ENCODE measurements around the gene MYO1G.
A peak's percentile ranks its signal among the peaks of the same experiment; 100 is the strongest.

The MYO1G gene

GRCh38 chr7:44981035-44981706, 2.4 kb upstream of the MYO1G start:
- Histone ChIP-seq H4K8ac (ENCODE audit: low read depth, low read length) (no peak overlapping the region), H2BK120ac (ENCODE audit: insufficient read depth, low read length, poor library complexity) (no peak overlapping the region), H3K4me1 (ENCODE audit: control insufficient read depth in 1 of 2, insufficient read depth in 2 of 2, low read length in 2 of 2) (peaks cover 5 to 12% of the 10 kb centered on the region in 2 experiments), H3K9ac (ENCODE audit: low read length) (no peak overlapping the region), H3K79me2 (ENCODE audit: control insufficient read depth, insufficient read depth, low read length, poor library complexity) (peaks cover 6% of the 10 kb centered on the region), H3K9me3 (ENCODE audit: insufficient read depth, low read depth, low read length) (no peaks in the 10 kb centered on the region), H3K27me3 (ENCODE audit: insufficient read depth, low read length) (no peaks in the 10 kb centered on the region), H3K4ac (ENCODE audit: low read depth, low read length) (no peak overlapping the region), H4K91ac (ENCODE audit: low read depth, low read length) (no peak overlapping the region), H3K4me3 (ENCODE audit: low read depth, low read length) (no peak overlapping the region), H2BK12ac (ENCODE audit: low read length) (no peak overlapping the region), H3K79me1 (ENCODE audit: low read length) (peaks cover 4% of the 10 kb centered on the region), H3K14ac (ENCODE audit: low read length) (no peak overlapping the region), H3K27ac (ENCODE audit: low read depth, low read length) (no peak overlapping the region), H3K4me2 (ENCODE audit: low read length) (no peak overlapping the region), H3K18ac (ENCODE audit: low read length) (no peak overlapping the region), H2BK5ac (ENCODE audit: low read depth, low read length, poor library complexity) (no peak overlapping the region), H2AFZ (ENCODE audit: insufficient read depth, low read length, poor library complexity) (no peak overlapping the region), H4K12ac (ENCODE audit: low read depth, low read length) (no peak overlapping the region), H2AK5ac (ENCODE audit: low read length) (no peak overlapping the region), H3K36me3 (ENCODE audit: control insufficient read depth in 1 of 2, insufficient read depth in 2 of 2, low read length in 2 of 2) (peaks cover 28 to 37% of the 10 kb centered on the region in 2 experiments), H3K23ac (ENCODE audit: low read length) (no peak overlapping the region)
- DNase-seq: peak in 1 of 2 donors; percentile 22
- WGBS (ENCODE audit: extremely low coverage, insufficient coverage, insufficient read length): no CpG with 5 or more reads among the region's 7 CpGs

- Histone ChIP-seq H3K18ac (ENCODE audit: low read length) (no peak overlapping the region), H3K36me3 (ENCODE audit: control insufficient read depth in 1 of 2, insufficient read depth in 2 of 2, low read length in 2 of 2) (peaks cover 28 to 37% of the 10 kb centered on the region in 2 experiments), H3K4ac (ENCODE audit: low read depth, low read length) (no peak overlapping the region), H2BK12ac (ENCODE audit: low read length) (no peak overlapping the region), H3K27ac (ENCODE audit: low read depth, low read length) (no peak overlapping the region), H3K9me3 (ENCODE audit: insufficient read depth, low read depth, low read length) (no peaks in the 10 kb centered on the region), H3K4me3 (ENCODE audit: low read depth, low read length) (no peak overlapping the region), H3K23ac (ENCODE audit: low read length) (no peak overlapping the region), H4K91ac (ENCODE audit: low read depth, low read length) (no peak overlapping the region), H2BK120ac (ENCODE audit: insufficient read depth, low read length, poor library complexity) (no peak overlapping the region), H3K27me3 (ENCODE audit: insufficient read depth, low read length) (no peaks in the 10 kb centered on the region), H3K79me1 (ENCODE audit: low read length) (no peaks in the 10 kb centered on the region), H3K79me2 (ENCODE audit: control insufficient read depth, insufficient read depth, low read length, poor library complexity) (peaks cover 2% of the 10 kb centered on the region), H3K4me1 (ENCODE audit: control insufficient read depth in 1 of 2, insufficient read depth in 2 of 2, low read length in 2 of 2) (peaks cover 5 to 12% of the 10 kb centered on the region in 2 experiments), H3K9ac (ENCODE audit: low read length) (no peak overlapping the region), H4K8ac (ENCODE audit: low read depth, low read length) (no peak overlapping the region), H3K4me2 (ENCODE audit: low read length) (no peak overlapping the region), H3K14ac (ENCODE audit: low read length) (no peak overlapping the region), H2BK5ac (ENCODE audit: low read depth, low read length, poor library complexity) (no peak overlapping the region), H4K12ac (ENCODE audit: low read depth, low read length) (no peak overlapping the region), H2AK5ac (ENCODE audit: low read length) (no peak overlapping the region), H2AFZ (ENCODE audit: insufficient read depth, low read length, poor library complexity) (no peak overlapping the region)
- peak; percentile 53 to 55 for DNase-seq
- WGBS (ENCODE audit: extremely low coverage, insufficient coverage, insufficient read length): no CpG with 5 or more reads among the region's 8 CpGs
These were observed 1.7 kb upstream of the MYO1G start for GRCh38 chr7:44980393-44981034.

GRCh38 chr7:44979481-44980392, 922 bp upstream of the MYO1G start:
- H3K4ac ChIP-seq (ENCODE audit: low read depth, low read length): no peak overlapping the region

GRCh38 chr7:44977959-44978335, 868 bp downstream of the MYO1G start:
- H2BK12ac ChIP-seq (ENCODE audit: low read length): no peak overlapping the region
- no peak overlapping the region for H3K18ac ChIP-seq (ENCODE audit: low read length)
- no peak overlapping the region for H3K27ac ChIP-seq (ENCODE audit: low read depth, low read length)
- no peak overlapping the region for H2AFZ ChIP-seq (ENCODE audit: insufficient read depth, low read length, poor library complexity)
- no peaks in the 10 kb centered on the region for H3K79me1 ChIP-seq (ENCODE audit: low read length)
- no peak overlapping the region for H4K91ac ChIP-seq (ENCODE audit: low read depth, low read length)
- H4K8ac ChIP-seq (ENCODE audit: low read depth, low read length): no peak overlapping the region
- no peaks in the 10 kb centered on the region for H3K79me2 ChIP-seq (ENCODE audit: control insufficient read depth, insufficient read depth, low read length, poor library complexity)
- H2BK120ac ChIP-seq (ENCODE audit: insufficient read depth, low read length, poor library complexity): no peak overlapping the region
- H3K23ac ChIP-seq (ENCODE audit: low read length): no peak overlapping the region
- no peaks in the 10 kb centered on the region for H3K9me3 ChIP-seq (ENCODE audit: insufficient read depth, low read depth, low read length)
- H3K4ac ChIP-seq (ENCODE audit: low read depth, low read length): no peak overlapping the region
- H3K14ac ChIP-seq (ENCODE audit: low read length): no peak overlapping the region
- peaks cover 2 to 7% of the 10 kb centered on the region in 2 experiments for H3K4me1 ChIP-seq (ENCODE audit: control insufficient read depth in 1 of 2, insufficient read depth in 2 of 2, low read length in 2 of 2)
- no peak for DNase-seq
- no peak overlapping the region for H2AK5ac ChIP-seq (ENCODE audit: low read length)
- no peak overlapping the region for H4K12ac ChIP-seq (ENCODE audit: low read depth, low read length)
- no peak overlapping the region for H2BK5ac ChIP-seq (ENCODE audit: low read depth, low read length, poor library complexity)
- no peak overlapping the region for H3K4me2 ChIP-seq (ENCODE audit: low read length)
- no CpG with 5 or more reads among the region's 6 CpGs for WGBS (ENCODE audit: extremely low coverage, insufficient coverage, insufficient read length)
- peaks cover 10 to 13% of the 10 kb centered on the region in 2 experiments for H3K36me3 ChIP-seq (ENCODE audit: control insufficient read depth in 1 of 2, insufficient read depth in 2 of 2, low read length in 2 of 2)
- no peak overlapping the region for H3K9ac ChIP-seq (ENCODE audit: low read length)
- no peak overlapping the region for H3K4me3 ChIP-seq (ENCODE audit: low read depth, low read length)
- no peaks in the 10 kb centered on the region for H3K27me3 ChIP-seq (ENCODE audit: insufficient read depth, low read length)

More at GRCh38 chr7:44979481-44980392, 922 bp upstream of the MYO1G start:
- Histone ChIP-seq H3K36me3 (ENCODE audit: control insufficient read depth in 1 of 2, insufficient read depth in 2 of 2, low read length in 2 of 2) (peaks cover 24 to 31% of the 10 kb centered on the region in 2 experiments), H2BK5ac (ENCODE audit: low read depth, low read length, poor library complexity) (no peak overlapping the region), H3K14ac (ENCODE audit: low read length) (no peak overlapping the region), H4K12ac (ENCODE audit: low read depth, low read length) (no peak overlapping the region), H4K91ac (ENCODE audit: low read depth, low read length) (no peak overlapping the region), H2BK120ac (ENCODE audit: insufficient read depth, low read length, poor library complexity) (no peak overlapping the region), H2BK12ac (ENCODE audit: low read length) (no peak overlapping the region), H3K9ac (ENCODE audit: low read length) (no peak overlapping the region), H4K8ac (ENCODE audit: low read depth, low read length) (no peak overlapping the region), H3K4me3 (ENCODE audit: low read depth, low read length) (no peak overlapping the region), H3K79me2 (ENCODE audit: control insufficient read depth, insufficient read depth, low read length, poor library complexity) (no peaks in the 10 kb centered on the region), H3K9me3 (ENCODE audit: insufficient read depth, low read depth, low read length) (no peaks in the 10 kb centered on the region), H3K79me1 (ENCODE audit: low read length) (no peaks in the 10 kb centered on the region), H2AFZ (ENCODE audit: insufficient read depth, low read length, poor library complexity) (no peak overlapping the region), H3K27me3 (ENCODE audit: insufficient read depth, low read length) (no peaks in the 10 kb centered on the region), H2AK5ac (ENCODE audit: low read length) (no peak overlapping the region), H3K27ac (ENCODE audit: low read depth, low read length) (no peak overlapping the region), H3K4me2 (ENCODE audit: low read length) (no peak overlapping the region), H3K18ac (ENCODE audit: low read length) (no peak overlapping the region), H3K4me1 (ENCODE audit: control insufficient read depth in 1 of 2, insufficient read depth in 2 of 2, low read length in 2 of 2) (peaks cover 5 to 7% of the 10 kb centered on the region in 2 experiments), H3K23ac (ENCODE audit: low read length) (no peak overlapping the region)
- WGBS (ENCODE audit: extremely low coverage, insufficient coverage, insufficient read length): no CpG with 5 or more reads among the region's 8 CpGs
- DNase-seq: no peak
